DND-41 (cell line): ENCODE data around the gene IER5.
"Not testable (repeated sequence)": the region's sequence is repeated elsewhere in the genome, so short reads cannot be mapped to it uniquely, and the experiment has no call there.

Source experiments
- EZH2 ChIP-seq: IDR thresholded peaks from 3 replicates; pipeline ENCODE4 v1.6.1; 2012; ENCODE audit warnings: borderline replicate concordance, low read depth, mild to moderate bottlenecking, moderate library complexity, low read length, inconsistent platforms; ENCODE audit not compliant: severe bottlenecking
- TF ChIP-seq, protein P1 (sequence below): IDR thresholded peaks from 2 replicates; pipeline ENCODE4 v1.5.1; 2012; ENCODE audit warnings: borderline replicate concordance, low read length, moderate library complexity, mild to moderate bottlenecking; ENCODE audit not compliant: poor library complexity, severe bottlenecking; ENCODE audit errors: extremely low read depth

DNA sequence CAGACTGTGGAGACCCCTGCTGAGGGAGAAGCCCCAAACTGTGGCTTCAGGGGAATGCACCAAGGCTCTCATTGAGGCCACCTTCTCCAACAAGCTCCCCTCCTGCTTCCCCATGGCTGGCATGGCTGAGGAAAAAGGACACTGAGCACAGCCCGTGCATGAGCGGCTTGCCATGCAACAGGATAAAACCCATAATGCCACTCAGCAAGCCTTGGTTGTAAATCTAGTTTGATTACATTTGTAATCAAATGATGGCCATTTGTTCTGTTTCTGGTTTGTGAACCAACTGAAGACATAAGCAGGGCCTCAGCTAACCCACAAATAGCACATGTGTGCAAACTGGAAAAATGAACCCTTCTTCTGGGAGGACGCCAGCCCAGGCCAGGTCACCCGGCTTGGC is 27.6 kb upstream of the IER5 start:
- TF ChIP-seq, protein P1, sequence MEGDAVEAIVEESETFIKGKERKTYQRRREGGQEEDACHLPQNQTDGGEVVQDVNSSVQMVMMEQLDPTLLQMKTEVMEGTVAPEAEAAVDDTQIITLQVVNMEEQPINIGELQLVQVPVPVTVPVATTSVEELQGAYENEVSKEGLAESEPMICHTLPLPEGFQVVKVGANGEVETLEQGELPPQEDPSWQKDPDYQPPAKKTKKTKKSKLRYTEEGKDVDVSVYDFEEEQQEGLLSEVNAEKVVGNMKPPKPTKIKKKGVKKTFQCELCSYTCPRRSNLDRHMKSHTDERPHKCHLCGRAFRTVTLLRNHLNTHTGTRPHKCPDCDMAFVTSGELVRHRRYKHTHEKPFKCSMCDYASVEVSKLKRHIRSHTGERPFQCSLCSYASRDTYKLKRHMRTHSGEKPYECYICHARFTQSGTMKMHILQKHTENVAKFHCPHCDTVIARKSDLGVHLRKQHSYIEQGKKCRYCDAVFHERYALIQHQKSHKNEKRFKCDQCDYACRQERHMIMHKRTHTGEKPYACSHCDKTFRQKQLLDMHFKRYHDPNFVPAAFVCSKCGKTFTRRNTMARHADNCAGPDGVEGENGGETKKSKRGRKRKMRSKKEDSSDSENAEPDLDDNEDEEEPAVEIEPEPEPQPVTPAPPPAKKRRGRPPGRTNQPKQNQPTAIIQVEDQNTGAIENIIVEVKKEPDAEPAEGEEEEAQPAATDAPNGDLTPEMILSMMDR = not testable (repeated sequence)
- TF ChIP-seq EZH2 = not testable (repeated sequence)
